B cell (primary cell): Measurements from ENCODE around the gene HSPA1A. TPM values are rescaled to one million over a fixed set of nuclear protein-coding genes. Genes with fewer than 3 reads are reported as not detected.

Source experiments
- ATAC-seq: fragments of 200-7000 bp; cut with Tn5 transposase; one replicate; pipeline ENCODE4 v1.10.0; 2021; ENCODE audit warnings: low read depth, mild to moderate bottlenecking, moderate number of reproducible peaks, moderate library complexity
- CTCF ChIA-PET: fragments of 350-600 bp; sonication (Branson Sonifier 250); formaldehyde crosslinking; loops from one replicate; lab custom pipeline; 2021; ENCODE audit warnings: antibody characterized with exemption, inconsistent platforms; lab: Charles Lee
- POLR2A ChIA-PET: fragments of 350-600 bp; sonication (Branson Sonifier 250); formaldehyde crosslinking; loops from one replicate; lab custom pipeline; 2021; ENCODE audit warnings: antibody characterized with exemption; lab: Charles Lee
- DNase-seq: peaks from one replicate; pipeline ENCODE4 v3.0.0; 2013
- H2AFZ ChIP-seq: 2 replicates; pipeline ENCODE4 v1.6.1; 2012; ENCODE audit warnings: mild to moderate bottlenecking, low read depth, low read length; ENCODE audit not compliant: insufficient read depth, poor library complexity, severe bottlenecking
- H3K27ac ChIP-seq, 2 donors: 1 replicate in 1 of 2; 2 replicates in 1 of 2; pipeline ENCODE4 v1.5.1; 2012 to 2013; ENCODE audit warnings: low read length in 2 of 2, mild to moderate bottlenecking in 2 of 2, moderate library complexity in 1 of 2
- H3K27me3 ChIP-seq, 4 experiments: fragments of 200-600 bp in 1 of 4; sonication (generic) in 1 of 4; replicated peaks in 1 of 4; 1 replicate in 2 of 4; 2 replicates in 2 of 4; pipeline versions ENCODE4 v1.6.1 to v1.7.0; 2013 to 2016; ENCODE audit warnings: low read length in 3 of 4, mild to moderate bottlenecking in 2 of 4, mixed read lengths in 1 of 4, moderate library complexity in 1 of 4; ENCODE audit not compliant: insufficient read depth in 4 of 4, control insufficient read depth in 3 of 4; ENCODE audit errors: control extremely low read depth in 1 of 4
- H3K36me3 ChIP-seq, 2 experiments: replicated peaks in 1 of 2; 1 replicate in 1 of 2; 2 replicates in 1 of 2; pipeline versions ENCODE4 v1.6.1 to v1.7.1; 2013; ENCODE audit warnings: low read length in 1 of 2; ENCODE audit not compliant: insufficient read depth in 2 of 2, control insufficient read depth in 1 of 2; ENCODE audit errors: control extremely low read depth in 1 of 2, extremely low read depth in 1 of 2
- H3K4me1 ChIP-seq, 2 donors: fragments of 200-600 bp in 1 of 2; sonication (generic) in 1 of 2; 1 replicate in 1 of 2; 2 replicates in 1 of 2; pipeline versions ENCODE4 v1.5.1 to v1.6.1; 2013 to 2017; ENCODE audit warnings: low read length in 2 of 2; ENCODE audit not compliant: control insufficient read depth in 2 of 2, insufficient read depth in 2 of 2
- H3K4me2 ChIP-seq: replicated peaks from 2 replicates; pipeline ENCODE3; 2012; ENCODE audit warnings: mild to moderate bottlenecking, low read depth, low read length; ENCODE audit not compliant: poor library complexity, severe bottlenecking
- H3K4me3 ChIP-seq, 5 experiments: fragments of 200-600 bp in 1 of 5; sonication (generic) in 1 of 5; 1 replicate in 3 of 5; 2 replicates in 2 of 5; pipeline versions ENCODE4 v1.5.1 to v1.7.0; 2011 to 2016; ENCODE audit warnings: low read length in 4 of 5, mild to moderate bottlenecking in 4 of 5, low read depth in 2 of 5, control low read depth in 1 of 5, moderate library complexity in 1 of 5; ENCODE audit not compliant: insufficient read depth in 1 of 5; ENCODE audit errors: control extremely low read depth in 1 of 5, extremely low read depth in 1 of 5
- H3K79me2 ChIP-seq: fragments of 200-600 bp; sonication (generic); one replicate; pipeline ENCODE4 v1.6.0; 2016; ENCODE audit warnings: low read length; ENCODE audit not compliant: control insufficient read depth, insufficient read depth
- H3K9ac ChIP-seq: fragments of 200-600 bp; sonication (generic); 2 replicates; pipeline ENCODE4 v1.6.1; 2017; ENCODE audit warnings: mild to moderate bottlenecking, low read length, moderate library complexity
- H3K9me3 ChIP-seq, 3 donors: one replicate each; pipeline versions ENCODE4 v1.6.1 to v1.7.1; 2013; ENCODE audit warnings: low read length in 2 of 3; ENCODE audit not compliant: control insufficient read depth in 2 of 3, insufficient read depth in 1 of 3; ENCODE audit errors: control extremely low read depth in 1 of 3
- H4K20me1 ChIP-seq: 2 replicates; pipeline ENCODE4 v1.6.0; 2012; ENCODE audit warnings: mild to moderate bottlenecking, low read length; ENCODE audit not compliant: insufficient read depth, control insufficient read depth, poor library complexity, severe bottlenecking
- H3K27ac Mint-ChIP-seq: one replicate; pipeline ENCODE4 v1.8.0; 2021; ENCODE audit warnings: mixed read lengths
- H3K27me3 Mint-ChIP-seq: one replicate; pipeline ENCODE4 v1.8.0; 2021; ENCODE audit warnings: mixed read lengths
- H3K4me1 Mint-ChIP-seq: one replicate; pipeline ENCODE4 v1.8.0; 2021; ENCODE audit warnings: mixed read lengths
- H3K4me3 Mint-ChIP-seq: one replicate; pipeline ENCODE4 v1.8.0; 2021; ENCODE audit warnings: mixed read lengths
- H3K9me3 Mint-ChIP-seq: one replicate; pipeline ENCODE4 v1.8.0; 2022; ENCODE audit warnings: mixed read lengths; ENCODE audit not compliant: insufficient read depth
- EZH2 ChIP-seq: IDR thresholded peaks from 2 replicates; pipeline ENCODE4 v1.6.1; 2012; ENCODE audit warnings: borderline replicate concordance, low read depth, mild to moderate bottlenecking, moderate library complexity, low read length; ENCODE audit not compliant: insufficient read depth, poor library complexity, severe bottlenecking
- WGBS: methylation state at CpG from one replicate; pipeline ENCODE4 v1.1.5; 2013; ENCODE audit warnings: missing lambda C conversion rate; ENCODE audit not compliant: insufficient coverage; 5-methylcytosine and 5-hydroxymethylcytosine counted together
- intact Hi-C: fragments of 100-400 bp; cut with micrococcal nuclease; formaldehyde crosslinking; loops from one replicate; pipeline ENCODE4 v1.10.0; 2022
- polyA plus RNA-seq: library from polyadenylated mRNA; depleted of rRNA; stranded (reverse); fragments of >200 nt; gene quantifications from 2 replicates; pipeline ENCODE4 v1.2.3, GENCODE V29; 2012
- total RNA-seq, 2 donors: library from RNA; stranded (reverse); fragments of 120-200 nt in 1 of 2; gene quantifications; 1 replicate in 1 of 2; 2 replicates in 1 of 2; pipeline versions ENCODE4 v1.2.3 to v1.2.4, GENCODE V29; 2013 to 2022
- TF ChIP-seq, protein P1 (sequence below): fragments of 200-600 bp; IDR thresholded peaks from one replicate; pipeline ENCODE4 v1.8.0; 2022; ENCODE audit warnings: antibody characterized with exemption, mild to moderate bottlenecking

HSPA1A gene
- total and polyA plus RNA-seq, 2 donors (not counting 1 experiment from before 2014, with no cell fraction given): 61.2 to 129 TPM

DNA sequence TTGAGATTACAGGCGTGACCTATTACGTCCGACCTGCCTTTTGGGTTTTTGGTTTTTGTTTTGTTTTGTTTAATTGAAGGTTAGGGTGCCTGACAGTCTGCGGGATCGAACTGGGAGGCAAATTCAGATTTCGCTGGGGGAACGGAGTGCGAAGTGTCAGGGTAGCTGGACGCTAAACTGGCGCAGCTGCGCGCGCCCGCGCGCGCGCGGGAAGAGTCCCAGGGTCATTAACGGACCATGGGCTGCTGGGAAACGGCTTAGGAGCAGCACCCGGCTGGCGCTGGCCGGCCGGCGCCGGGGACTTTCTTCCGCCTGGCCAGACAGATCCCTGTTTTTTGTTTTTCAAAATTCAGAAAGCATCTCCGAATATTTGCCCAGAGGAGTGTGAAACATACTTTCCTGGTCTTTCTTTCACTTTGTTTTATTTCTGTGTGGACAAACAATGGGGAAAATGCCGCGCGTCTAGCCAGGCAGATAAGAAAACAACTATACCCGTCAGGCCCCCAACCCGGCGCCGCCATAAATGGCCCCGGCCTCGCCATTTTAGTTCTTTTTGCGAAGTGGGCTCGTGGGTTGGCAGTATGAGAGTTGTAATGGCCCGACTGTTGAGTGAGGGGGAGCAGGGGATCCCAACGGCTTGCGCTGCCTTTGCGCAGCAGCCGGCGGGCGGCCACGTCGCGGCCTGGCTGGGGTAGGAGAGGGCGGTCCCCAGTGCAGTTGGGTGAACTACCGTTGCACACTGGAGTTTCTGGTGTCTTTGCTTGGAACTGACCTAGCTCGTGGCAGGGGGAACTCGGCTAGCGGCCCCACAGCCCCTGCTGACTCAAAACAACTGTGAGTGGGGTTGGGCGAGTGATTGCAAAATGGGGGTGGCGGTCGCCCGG, 19.3 kb downstream of the HSPA1A start:
- peaks cover 15% of the 10 kb centered on the region for H4K20me1 ChIP-seq
- Mint-ChIP-seq H3K27ac (peak overlapping the region; percentile 92), H3K4me3 (peak overlapping the region; percentile 87), H3K9me3 (no peaks in the 10 kb centered on the region), H3K27me3 (no peaks in the 10 kb centered on the region), H3K4me1 (peaks cover 56% of the 10 kb centered on the region)
- no peaks in the 10 kb centered on the region for H3K9me3 ChIP-seq
- TF ChIP-seq, protein P1, sequence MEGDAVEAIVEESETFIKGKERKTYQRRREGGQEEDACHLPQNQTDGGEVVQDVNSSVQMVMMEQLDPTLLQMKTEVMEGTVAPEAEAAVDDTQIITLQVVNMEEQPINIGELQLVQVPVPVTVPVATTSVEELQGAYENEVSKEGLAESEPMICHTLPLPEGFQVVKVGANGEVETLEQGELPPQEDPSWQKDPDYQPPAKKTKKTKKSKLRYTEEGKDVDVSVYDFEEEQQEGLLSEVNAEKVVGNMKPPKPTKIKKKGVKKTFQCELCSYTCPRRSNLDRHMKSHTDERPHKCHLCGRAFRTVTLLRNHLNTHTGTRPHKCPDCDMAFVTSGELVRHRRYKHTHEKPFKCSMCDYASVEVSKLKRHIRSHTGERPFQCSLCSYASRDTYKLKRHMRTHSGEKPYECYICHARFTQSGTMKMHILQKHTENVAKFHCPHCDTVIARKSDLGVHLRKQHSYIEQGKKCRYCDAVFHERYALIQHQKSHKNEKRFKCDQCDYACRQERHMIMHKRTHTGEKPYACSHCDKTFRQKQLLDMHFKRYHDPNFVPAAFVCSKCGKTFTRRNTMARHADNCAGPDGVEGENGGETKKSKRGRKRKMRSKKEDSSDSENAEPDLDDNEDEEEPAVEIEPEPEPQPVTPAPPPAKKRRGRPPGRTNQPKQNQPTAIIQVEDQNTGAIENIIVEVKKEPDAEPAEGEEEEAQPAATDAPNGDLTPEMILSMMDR: no peak
- no peak for TF ChIP-seq EZH2
- H2AFZ ChIP-seq: peak overlapping the region; percentile 90
- H3K36me3 ChIP-seq: peaks cover 0 to 28% of the 10 kb centered on the region in 2 experiments
- H3K27ac ChIP-seq: peak overlapping the region; percentile 97 to 98
- H3K4me3 ChIP-seq: peak overlapping the region; percentile 85 to 95 (median 90)
- peak overlapping the region; percentile 90 for H3K9ac ChIP-seq
- H3K27me3 ChIP-seq: no peaks in the 10 kb centered on the region
- ATAC-seq: peak; percentile 61
- ChIA-PET CTCF (interaction anchor here (0.6 to 2.4 kb wide), 9 partner anchors 28 to 284 kb away, joined by 3 to 8 read pairs (median 4); partner anchors contain the start of genes LSM2 and NEU1), POLR2A (interaction anchor here (0.6 to 2.1 kb wide), 11 partner anchors 8 to 393 kb away, joined by 3 to 15 read pairs (median 4); partner anchors contain the start of genes BAG6, LSM2, NEU1 and PRRC2A)
- peaks cover 55% of the 10 kb centered on the region for H3K79me2 ChIP-seq
- DNase-seq: peak; percentile 91
- H3K4me2 ChIP-seq: peak overlapping the region; percentile 73
- H3K4me1 ChIP-seq: peaks cover 44 to 75% of the 10 kb centered on the region in 2 donors
- intact Hi-C loops: loop anchor here (1.0 to 10.0 kb wide), 9 partner anchors 28 to 342 kb away; partner anchors contain the start of genes BAG6, DXO, EHMT2 and NEU1
- under 1% methylated on average over 52 of the region's 59 CpGs for WGBS
